Natural killer cell (primary cell): ENCODE data around the gene SLC9A8. TPM values are rescaled to one million over a fixed set of nuclear protein-coding genes. Genes with fewer than 3 reads are reported as not detected.

ENCODE experiments used
- ATAC-seq, 3 donors: fragments of 150-1000 bp in 2 of 3; fragments of 200-7000 bp in 1 of 3; cut with Tn5 transposase; 1 replicate in 1 of 3; 2 replicates in 2 of 3; pipeline ENCODE4 v1.10.0; 2021; ENCODE audit warnings: mild to moderate bottlenecking in 2 of 3, moderate library complexity in 2 of 3
- DNase-seq, 2 donors: peaks; one replicate each; pipeline versions ENCODE4 v3.0.0 to v3.0.0-alpha.2; 2013 to 2021; ENCODE audit warnings: mixed read lengths in 1 of 2
- H3K27ac ChIP-seq: one replicate; pipeline ENCODE4 v1.5.1; 2013; ENCODE audit warnings: mild to moderate bottlenecking, low read length
- H3K27me3 ChIP-seq: one replicate; pipeline ENCODE4 v1.6.1; 2013; ENCODE audit warnings: low read length; ENCODE audit not compliant: control insufficient read depth, insufficient read depth
- H3K36me3 ChIP-seq: one replicate; pipeline ENCODE4 v1.6.1; 2013; ENCODE audit warnings: low read length; ENCODE audit not compliant: control insufficient read depth, insufficient read depth
- H3K4me1 ChIP-seq: one replicate; pipeline ENCODE4 v1.6.1; 2013; ENCODE audit warnings: low read length; ENCODE audit not compliant: control insufficient read depth, insufficient read depth
- H3K4me3 ChIP-seq: one replicate; pipeline ENCODE4 v1.5.1; 2013; ENCODE audit warnings: low read length
- H3K9me3 ChIP-seq: one replicate; pipeline ENCODE4 v1.6.1; 2013; ENCODE audit warnings: low read length; ENCODE audit not compliant: control insufficient read depth, insufficient read depth
- H3K27ac Mint-ChIP-seq, 2 donors: one replicate each; pipeline ENCODE4 v1.8.0; 2022; ENCODE audit warnings: mild to moderate bottlenecking in 2 of 2, mixed read lengths in 2 of 2, moderate library complexity in 1 of 2
- H3K27me3 Mint-ChIP-seq, 2 donors: one replicate each; pipeline ENCODE4 v1.8.0; 2022; ENCODE audit warnings: low read depth in 2 of 2, mixed read lengths in 2 of 2
- H3K36me3 Mint-ChIP-seq: one replicate; pipeline ENCODE4 v1.8.0; 2022; ENCODE audit warnings: mixed read lengths
- H3K4me1 Mint-ChIP-seq, 2 donors: one replicate each; pipeline ENCODE4 v1.8.0; 2022; ENCODE audit warnings: mixed read lengths in 2 of 2
- H3K4me3 Mint-ChIP-seq: one replicate; pipeline ENCODE4 v1.8.0; 2022; ENCODE audit warnings: mild to moderate bottlenecking, moderate library complexity, mixed read lengths
- H3K9me3 Mint-ChIP-seq, 2 donors: one replicate each; pipeline ENCODE4 v1.8.0; 2022; ENCODE audit warnings: mixed read lengths in 2 of 2
- CTCF ChIP-seq: fragments of 200-600 bp; IDR thresholded peaks from one replicate; pipeline ENCODE4 v1.8.0; 2022; ENCODE audit warnings: antibody characterized with exemption
- WGBS: methylation state at CpG from one replicate; pipeline ENCODE4 v1.1.7; 2013; ENCODE audit warnings: missing lambda C conversion rate; ENCODE audit not compliant: insufficient coverage; 5-methylcytosine and 5-hydroxymethylcytosine counted together
- intact Hi-C: fragments of 100-400 bp; cut with micrococcal nuclease; formaldehyde crosslinking; loops from one replicate; pipeline ENCODE4 v1.14.2; 2022
- total RNA-seq, 4 donors: library from RNA; stranded (reverse); fragments of 120-200 nt in 1 of 4; gene quantifications; one replicate each; pipeline versions ENCODE4 v1.2.3 to v1.2.4, GENCODE V29; 2013 to 2022

SLC9A8 gene
- total RNA-seq, 3 donors from 2014 or later (not counting 1 experiment from before 2014, with no cell fraction given) = 54.5 to 68.7 (median 58.8) TPM

GRCh38 chr20:49919009-49919408 lies 106.4 kb downstream of the SLC9A8 start:
- H3K4me3 Mint-ChIP-seq = no peak overlapping the region
- Histone ChIP-seq H3K9me3 (no peaks in the 10 kb centered on the region), H3K27me3 (no peaks in the 10 kb centered on the region), H3K27ac (no peak overlapping the region), H3K4me3 (no peak overlapping the region), H3K4me1 (peaks cover 19% of the 10 kb centered on the region), H3K36me3 (no peaks in the 10 kb centered on the region)
- no peaks in the 10 kb centered on the region for H3K9me3 Mint-ChIP-seq
- H3K27ac Mint-ChIP-seq = no peak overlapping the region
- peaks cover 26 to 27% of the 10 kb centered on the region in 2 donors for H3K4me1 Mint-ChIP-seq
- no peaks in the 10 kb centered on the region for H3K36me3 Mint-ChIP-seq
- no peaks in the 10 kb centered on the region for H3K27me3 Mint-ChIP-seq
- DNase-seq = no peak
- intact Hi-C loops = no loop called here
- no peak for TF ChIP-seq CTCF
- ATAC-seq = no peak
- WGBS = 78% methylated on average over 7 of the region's 7 CpGs

- TF ChIP-seq CTCF = no peak
- no peak overlapping the region for H3K27ac ChIP-seq
- Mint-ChIP-seq H3K4me3 (no peak overlapping the region), H3K36me3 (no peaks in the 10 kb centered on the region), H3K27ac (no peak overlapping the region), H3K9me3 (no peaks in the 10 kb centered on the region), H3K27me3 (no peaks in the 10 kb centered on the region), H3K4me1 (peaks cover 22 to 23% of the 10 kb centered on the region in 2 donors)
- DNase-seq = no peak
- no peak for ATAC-seq
- H3K4me1 ChIP-seq = peaks cover 14% of the 10 kb centered on the region
- H3K27me3 ChIP-seq = no peaks in the 10 kb centered on the region
- H3K9me3 ChIP-seq = no peaks in the 10 kb centered on the region
- WGBS = 64% methylated on average over 1 of the region's 2 CpGs
- no peaks in the 10 kb centered on the region for H3K36me3 ChIP-seq
- intact Hi-C loops = no loop called here
- no peak overlapping the region for H3K4me3 ChIP-seq
Observed at GRCh38 chr20:49919461-49919860, 106.8 kb downstream of the SLC9A8 start.

GRCh38 chr20:49924247-49924646 lies 111.6 kb downstream of the SLC9A8 start:
- no peak for ATAC-seq

More at GRCh38 chr20:49924247-49924646, 111.6 kb downstream of the SLC9A8 start:
- Histone ChIP-seq H3K4me1 (no peaks in the 10 kb centered on the region), H3K27me3 (no peaks in the 10 kb centered on the region), H3K9me3 (no peaks in the 10 kb centered on the region), H3K4me3 (no peak overlapping the region), H3K27ac (no peak overlapping the region), H3K36me3 (no peaks in the 10 kb centered on the region)
- H3K27me3 Mint-ChIP-seq = no peaks in the 10 kb centered on the region
- H3K4me1 Mint-ChIP-seq = no peaks in the 10 kb centered on the region
- no peak for DNase-seq
- H3K4me3 Mint-ChIP-seq = no peak overlapping the region
- no peaks in the 10 kb centered on the region for H3K9me3 Mint-ChIP-seq
- no peak for TF ChIP-seq CTCF
- no peak overlapping the region for H3K27ac Mint-ChIP-seq
- WGBS = 97% methylated on average over 4 of the region's 4 CpGs
- intact Hi-C loops = loop anchor here (10.0 kb wide), 1 partner anchor 589 kb away; no protein-coding TSS in a partner anchor
- no peaks in the 10 kb centered on the region for H3K36me3 Mint-ChIP-seq
